ENCODE results near the gene ACSL5. TPM values are rescaled to one million over a fixed set of nuclear protein-coding genes. Genes with fewer than 3 reads are reported as not detected.
"Not testable (repeated sequence)": the region's sequence is repeated elsewhere in the genome, so short reads cannot be mapped to it uniquely, and the experiment has no call there.

The ACSL5 gene
- total RNA-seq, 1 donor, result 8.6 TPM

GRCh38 chr10:112365014-112365432, 8.9 kb upstream of the ACSL5 start:
- no peak for TF ChIP-seq CTCF (IDR thresholded peaks at IDR 0.05; ENCODE audit: insufficient read depth, low read depth, low read length)

GRCh38 chr10:112365451-112365850, 8.5 kb upstream of the ACSL5 start:
- no peak for DNase-seq (ENCODE audit: low read depth)
- H3K4me3 ChIP-seq (ENCODE audit: low read depth, low read length), result no peak overlapping the region
- TF ChIP-seq CTCF (IDR thresholded peaks at IDR 0.05; ENCODE audit: insufficient read depth, low read depth, low read length), result no peak

More at GRCh38 chr10:112365014-112365432, 8.9 kb upstream of the ACSL5 start:
- H3K4me3 ChIP-seq (ENCODE audit: low read depth, low read length), result no peak overlapping the region
- DNase-seq (ENCODE audit: low read depth), result no peak

- TF ChIP-seq CTCF (IDR thresholded peaks at IDR 0.05; ENCODE audit: insufficient read depth, low read depth, low read length), result no peak
- H3K4me3 ChIP-seq (ENCODE audit: low read depth, low read length), result no peak overlapping the region
- no peak for DNase-seq (ENCODE audit: low read depth)
Observed at GRCh38 chr10:112366992-112367391, 6.9 kb upstream of the ACSL5 start.

GRCh38 chr10:112367516-112367915, 6.4 kb upstream of the ACSL5 start:
- no peak for DNase-seq (ENCODE audit: low read depth)
- no peak overlapping the region for H3K4me3 ChIP-seq (ENCODE audit: low read depth, low read length)
- no peak for TF ChIP-seq CTCF (IDR thresholded peaks at IDR 0.05; ENCODE audit: insufficient read depth, low read depth, low read length)

GRCh38 chr10:112369495-112370423, 4.2 kb upstream of the ACSL5 start:
- no peak for DNase-seq (ENCODE audit: low read depth)
- no peak overlapping the region for H3K4me3 ChIP-seq (ENCODE audit: low read depth, low read length)
- TF ChIP-seq CTCF (IDR thresholded peaks at IDR 0.05; ENCODE audit: insufficient read depth, low read depth, low read length), result no peak

GRCh38 chr10:112370424-112370819, 3.5 kb upstream of the ACSL5 start:
- no peak for DNase-seq (ENCODE audit: low read depth)
- no peak for TF ChIP-seq CTCF (IDR thresholded peaks at IDR 0.05; ENCODE audit: insufficient read depth, low read depth, low read length)
- H3K4me3 ChIP-seq (ENCODE audit: low read depth, low read length), result no peak overlapping the region

- H3K4me3 ChIP-seq (ENCODE audit: low read depth, low read length); DNase-seq (ENCODE audit: low read depth): not testable (repeated sequence)
Observed at GRCh38 chr10:112371326-112371725, 2.6 kb upstream of the ACSL5 start.

- DNase-seq (ENCODE audit: low read depth); H3K4me3 ChIP-seq (ENCODE audit: low read depth, low read length): not testable (repeated sequence)
Observed at GRCh38 chr10:112372182-112372810, 1.6 kb upstream of the ACSL5 start.

All from fibroblast of villous mesenchyme (primary cell).